HEK293 (cell line): ENCODE measurements around the gene RNF138.

Experiments used
- CTCF ChIA-PET: fragments of 350-600 bp; formaldehyde crosslinking; extraction: SDS; loops from one replicate; lab custom pipeline; 2021; ENCODE audit warnings: antibody characterized with exemption; lab: Yijun Ruan, JAX
- POLR2A ChIA-PET: fragments of 300-600 bp; formaldehyde crosslinking; extraction: SDS; loops from one replicate; lab custom pipeline; 2020; ENCODE audit warnings: antibody characterized with exemption, inconsistent platforms; lab: Yijun Ruan, JAX
- H3K27ac ChIP-seq: fragments of 200-500 bp; sonication (Bioruptor generic); 2 replicates; pipeline ENCODE4 v1.5.1; 2014; ENCODE audit warnings: low read depth, low read length, control low read depth, inconsistent platforms; ENCODE audit errors: extremely low read depth
- H3K36me3 ChIP-seq, 2 experiments: fragments of 200-500 bp in 1 of 2; sonication (Bioruptor generic) in 1 of 2; 1 replicate in 1 of 2; 2 replicates in 1 of 2; pipeline ENCODE4 v1.5.1; 2014 to 2017; ENCODE audit warnings: inconsistent platforms in 2 of 2, low read length in 2 of 2; ENCODE audit not compliant: control insufficient read depth in 2 of 2, insufficient read depth in 1 of 2
- H3K4me1 ChIP-seq: fragments of 200-500 bp; sonication (Bioruptor generic); 2 replicates; pipeline ENCODE4 v1.5.1; 2014; ENCODE audit warnings: mild to moderate bottlenecking, low read length, inconsistent platforms; ENCODE audit not compliant: control insufficient read depth, insufficient read depth
- H3K4me3 ChIP-seq: 2 replicates; pipeline ENCODE4 v1.5.1; 2011; ENCODE audit warnings: low read depth, mild to moderate bottlenecking, control low read depth, low read length, moderate library complexity
- H3K9me3 ChIP-seq: fragments of 200-500 bp; sonication (Bioruptor generic); 2 replicates; pipeline ENCODE4 v1.5.1; 2014; ENCODE audit warnings: low read depth, low read length, inconsistent platforms; ENCODE audit not compliant: control insufficient read depth, insufficient read depth
- GLI4 ChIP-seq: fragments of 450-650 bp; formaldehyde crosslinking; IDR thresholded peaks from 2 replicates; pipeline ENCODE4 v1.5.1; 2016; ENCODE audit warnings: missing biosample characterization, missing genetic modification characterization
- PRDM6 ChIP-seq: fragments of 450-650 bp; formaldehyde crosslinking; IDR thresholded peaks from 2 replicates; pipeline ENCODE4 v1.5.1; 2017; ENCODE audit warnings: missing biosample characterization, missing genetic modification characterization
- SP3 ChIP-seq: fragments of 450-650 bp; formaldehyde crosslinking; IDR thresholded peaks from 2 replicates; pipeline ENCODE4 v1.5.1; 2016; ENCODE audit warnings: missing biosample characterization, missing genetic modification characterization
- SP7 ChIP-seq: fragments of 450-650 bp; formaldehyde crosslinking; IDR thresholded peaks from 2 replicates; pipeline ENCODE4 v1.5.1; 2016; ENCODE audit warnings: missing biosample characterization, missing genetic modification characterization
- TRIM28 ChIP-seq: IDR thresholded peaks from 2 replicates; pipeline ENCODE4 v1.6.1; 2011; ENCODE audit warnings: low read length, control low read depth, borderline replicate concordance
- YY1 ChIP-seq: fragments of 450-650 bp; formaldehyde crosslinking; IDR thresholded peaks from 2 replicates; pipeline ENCODE4 v1.5.1; 2018; ENCODE audit warnings: missing biosample characterization, missing genetic modification characterization
- ZFP69B ChIP-seq: fragments of 450-650 bp; formaldehyde crosslinking; IDR thresholded peaks from 2 replicates; pipeline ENCODE4 v1.5.1; 2016; ENCODE audit warnings: missing biosample characterization, missing genetic modification characterization
- ZNF121 ChIP-seq: fragments of 450-650 bp; formaldehyde crosslinking; IDR thresholded peaks from 2 replicates; pipeline ENCODE4 v1.5.1; 2016; ENCODE audit warnings: missing biosample characterization, missing genetic modification characterization
- ZNF133 ChIP-seq: fragments of 450-650 bp; formaldehyde crosslinking; IDR thresholded peaks from 2 replicates; pipeline ENCODE4 v1.5.1; 2016; ENCODE audit warnings: missing biosample characterization, missing genetic modification characterization
- ZNF140 ChIP-seq: fragments of 450-650 bp; formaldehyde crosslinking; IDR thresholded peaks from 2 replicates; pipeline ENCODE4 v1.5.1; 2016; ENCODE audit warnings: missing biosample characterization, missing genetic modification characterization
- ZNF223 ChIP-seq: fragments of 450-650 bp; formaldehyde crosslinking; IDR thresholded peaks from 2 replicates; pipeline ENCODE4 v1.5.1; 2016; ENCODE audit warnings: missing biosample characterization, missing genetic modification characterization
- ZNF24 ChIP-seq: fragments of 450-650 bp; formaldehyde crosslinking; IDR thresholded peaks from 2 replicates; pipeline ENCODE4 v1.5.1; 2016; ENCODE audit warnings: missing biosample characterization, missing genetic modification characterization
- ZNF292 ChIP-seq: fragments of 450-650 bp; formaldehyde crosslinking; IDR thresholded peaks from 2 replicates; pipeline ENCODE4 v1.5.1; 2016; ENCODE audit warnings: low read depth, missing biosample characterization, missing genetic modification characterization, borderline replicate concordance
- ZNF335 ChIP-seq: fragments of 450-650 bp; formaldehyde crosslinking; conservative IDR thresholded peaks from 2 replicates; pipeline ENCODE4 v1.5.1; 2016; ENCODE audit warnings: missing biosample characterization, missing genetic modification characterization
- ZNF37A ChIP-seq: fragments of 450-650 bp; IDR thresholded peaks from 2 replicates; pipeline ENCODE4 v1.5.1; 2018; ENCODE audit warnings: missing biosample characterization, missing genetic modification characterization
- ZNF549 ChIP-seq: fragments of 450-650 bp; IDR thresholded peaks from 2 replicates; pipeline ENCODE4 v1.5.1; 2018; ENCODE audit warnings: missing biosample characterization, missing genetic modification characterization, mild to moderate bottlenecking, inconsistent platforms, moderate library complexity
- ZNF585B ChIP-seq: fragments of 450-650 bp; formaldehyde crosslinking; IDR thresholded peaks from 2 replicates; pipeline ENCODE4 v1.5.1; 2016; ENCODE audit warnings: missing biosample characterization, missing genetic modification characterization
- ZNF621 ChIP-seq: fragments of 450-650 bp; formaldehyde crosslinking; IDR thresholded peaks from 2 replicates; pipeline ENCODE4 v1.5.1; 2017; ENCODE audit warnings: missing biosample characterization, missing genetic modification characterization
- ZNF776 ChIP-seq: fragments of 450-650 bp; formaldehyde crosslinking; IDR thresholded peaks from 2 replicates; pipeline ENCODE4 v1.5.0; 2017; ENCODE audit warnings: missing biosample characterization, missing genetic modification characterization, borderline replicate concordance
- ZNF791 ChIP-seq: fragments of 450-650 bp; formaldehyde crosslinking; IDR thresholded peaks from 2 replicates; pipeline ENCODE4 v1.5.1; 2016; ENCODE audit warnings: missing biosample characterization, missing genetic modification characterization
- ZNF792 ChIP-seq: fragments of 450-650 bp; formaldehyde crosslinking; IDR thresholded peaks from 2 replicates; pipeline ENCODE4 v1.5.1; 2016; ENCODE audit warnings: missing biosample characterization, missing genetic modification characterization
- TF ChIP-seq, protein P1 (sequence below): fragments of 450-650 bp; formaldehyde crosslinking; IDR thresholded peaks from 2 replicates; pipeline ENCODE4 v1.5.1; 2016; ENCODE audit warnings: missing biosample characterization, missing genetic modification characterization
- TF ChIP-seq, protein P2 (sequence below): fragments of 450-650 bp; formaldehyde crosslinking; IDR thresholded peaks from 2 replicates; pipeline ENCODE4 v1.5.1; 2016; ENCODE audit warnings: missing biosample characterization, missing genetic modification characterization

RNF138 gene

GRCh38 chr18:32056613-32057358 is 34.9 kb upstream of the RNF138 start:
- no peak overlapping the region for H3K27ac ChIP-seq
- H3K36me3 ChIP-seq: no peaks in the 10 kb centered on the region
- H3K4me1 ChIP-seq: 0 out of 2 replicates have a peak, but pooled peaks cover 3% of the 10 kb centered on the region
- ChIA-PET CTCF (interaction anchor here (0.6 to 1.1 kb wide), 3 partner anchors 10 to 17 kb away, joined by 3 to 5 read pairs (median 3); no protein-coding TSS in a partner anchor), POLR2A (interaction anchor here (0.6 kb wide), 1 partner anchor 38 kb away, joined by 5 read pairs; the partner anchor contains the start of gene RNF125)
- no peaks in the 10 kb centered on the region for H3K9me3 ChIP-seq
- TF ChIP-seq TRIM28 (no peak), ZNF335 (tag by site-specific recombination) (peak; percentile 35; the same call in 1 of the 2 replicates), ZNF121 (tag by site-specific recombination) (no peak), ZNF549 (tag by site-specific recombination) (peak; percentile 35; the same call in 1 of the 2 replicates), YY1 (tag by site-specific recombination) (no peak), PRDM6 (peak; percentile 60; the same call in 1 of the 2 replicates), ZFP69B (tag by site-specific recombination) (no peak), ZNF223 (tag by site-specific recombination) (no peak), SP7 (peak; percentile 98), ZNF133 (tag by site-specific recombination) (no peak), ZNF292 (no peak), ZNF792 (tag by site-specific recombination) (no peak), ZNF37A (no peak), ZNF776 (tag by site-specific recombination) (no peak), ZNF140 (tag by site-specific recombination) (no peak), ZNF585B (no peak), GLI4 (tag by site-specific recombination) (no peak), ZNF621 (tag by site-specific recombination) (no peak), ZNF24 (tag by site-specific recombination) (no peak), SP3 (no peak), ZNF791 (tag by site-specific recombination) (no peak)
- TF ChIP-seq, protein P1, sequence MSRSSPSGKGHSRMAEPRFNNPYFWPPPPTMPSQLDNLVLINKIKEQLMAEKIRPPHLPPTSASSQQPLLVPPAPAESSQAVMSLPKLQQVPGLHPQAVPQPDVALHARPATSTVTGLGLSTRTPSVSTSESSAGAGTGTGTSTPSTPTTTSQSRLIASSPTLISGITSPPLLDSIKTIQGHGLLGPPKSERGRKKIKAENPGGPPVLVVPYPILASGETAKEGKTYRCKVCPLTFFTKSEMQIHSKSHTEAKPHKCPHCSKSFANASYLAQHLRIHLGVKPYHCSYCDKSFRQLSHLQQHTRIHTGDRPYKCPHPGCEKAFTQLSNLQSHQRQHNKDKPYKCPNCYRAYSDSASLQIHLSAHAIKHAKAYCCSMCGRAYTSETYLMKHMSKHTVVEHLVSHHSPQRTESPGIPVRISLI (tag by site-specific recombination): peak; percentile 37; the same call in 1 of the 2 replicates
- TF ChIP-seq, protein P2, sequence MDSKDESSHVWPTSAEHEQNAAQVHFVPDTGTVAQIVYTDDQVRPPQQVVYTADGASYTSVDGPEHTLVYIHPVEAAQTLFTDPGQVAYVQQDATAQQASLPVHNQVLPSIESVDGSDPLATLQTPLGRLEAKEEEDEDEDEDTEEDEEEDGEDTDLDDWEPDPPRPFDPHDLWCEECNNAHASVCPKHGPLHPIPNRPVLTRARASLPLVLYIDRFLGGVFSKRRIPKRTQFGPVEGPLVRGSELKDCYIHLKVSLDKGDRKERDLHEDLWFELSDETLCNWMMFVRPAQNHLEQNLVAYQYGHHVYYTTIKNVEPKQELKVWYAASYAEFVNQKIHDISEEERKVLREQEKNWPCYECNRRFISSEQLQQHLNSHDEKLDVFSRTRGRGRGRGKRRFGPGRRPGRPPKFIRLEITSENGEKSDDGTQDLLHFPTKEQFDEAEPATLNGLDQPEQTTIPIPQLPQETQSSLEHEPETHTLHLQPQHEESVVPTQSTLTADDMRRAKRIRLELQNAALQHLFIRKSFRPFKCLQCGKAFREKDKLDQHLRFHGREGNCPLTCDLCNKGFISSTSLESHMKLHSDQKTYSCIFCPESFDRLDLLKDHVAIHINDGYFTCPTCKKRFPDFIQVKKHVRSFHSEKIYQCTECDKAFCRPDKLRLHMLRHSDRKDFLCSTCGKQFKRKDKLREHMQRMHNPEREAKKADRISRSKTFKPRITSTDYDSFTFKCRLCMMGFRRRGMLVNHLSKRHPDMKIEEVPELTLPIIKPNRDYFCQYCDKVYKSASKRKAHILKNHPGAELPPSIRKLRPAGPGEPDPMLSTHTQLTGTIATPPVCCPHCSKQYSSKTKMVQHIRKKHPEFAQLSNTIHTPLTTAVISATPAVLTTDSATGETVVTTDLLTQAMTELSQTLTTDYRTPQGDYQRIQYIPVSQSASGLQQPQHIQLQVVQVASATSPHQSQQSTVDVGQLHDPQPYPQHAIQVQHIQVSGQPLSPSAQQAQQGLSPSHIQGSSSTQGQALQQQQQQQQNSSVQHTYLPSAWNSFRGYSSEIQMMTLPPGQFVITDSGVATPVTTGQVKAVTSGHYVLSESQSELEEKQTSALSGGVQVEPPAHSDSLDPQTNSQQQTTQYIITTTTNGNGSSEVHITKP (tag by site-specific recombination): peak; percentile 27; the same call in 1 of the 2 replicates
- no peak overlapping the region for H3K4me3 ChIP-seq
